ENCODE results near the gene SMAD2. TPM values are rescaled to one million over a fixed set of nuclear protein-coding genes. Genes with fewer than 3 reads are reported as not detected.
A peak's percentile ranks its signal among the peaks of the same experiment; 100 is the strongest.

The SMAD2 gene
- total RNA-seq, 1 donor from 2014 or later: 111 TPM

DNA sequence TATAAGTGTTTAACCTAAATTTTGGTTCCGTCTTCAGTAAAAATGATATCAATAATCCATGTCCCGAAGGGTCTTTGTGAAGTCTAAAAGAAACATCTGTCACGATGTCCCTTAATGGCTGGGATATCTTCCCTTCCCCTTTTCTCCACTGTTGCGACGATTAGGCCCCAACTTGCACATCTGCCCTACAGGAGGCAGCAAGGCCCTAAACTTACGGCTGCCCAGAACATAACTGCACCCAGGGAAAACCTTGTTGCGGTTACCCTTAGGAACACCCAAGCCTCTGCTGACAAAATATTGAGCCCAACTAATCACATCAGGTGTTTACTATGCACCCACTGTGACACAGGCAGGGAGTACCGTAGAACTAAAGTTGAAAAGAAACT, 1.3 kb upstream of the SMAD2 start:
- TF ChIP-seq, protein P1, sequence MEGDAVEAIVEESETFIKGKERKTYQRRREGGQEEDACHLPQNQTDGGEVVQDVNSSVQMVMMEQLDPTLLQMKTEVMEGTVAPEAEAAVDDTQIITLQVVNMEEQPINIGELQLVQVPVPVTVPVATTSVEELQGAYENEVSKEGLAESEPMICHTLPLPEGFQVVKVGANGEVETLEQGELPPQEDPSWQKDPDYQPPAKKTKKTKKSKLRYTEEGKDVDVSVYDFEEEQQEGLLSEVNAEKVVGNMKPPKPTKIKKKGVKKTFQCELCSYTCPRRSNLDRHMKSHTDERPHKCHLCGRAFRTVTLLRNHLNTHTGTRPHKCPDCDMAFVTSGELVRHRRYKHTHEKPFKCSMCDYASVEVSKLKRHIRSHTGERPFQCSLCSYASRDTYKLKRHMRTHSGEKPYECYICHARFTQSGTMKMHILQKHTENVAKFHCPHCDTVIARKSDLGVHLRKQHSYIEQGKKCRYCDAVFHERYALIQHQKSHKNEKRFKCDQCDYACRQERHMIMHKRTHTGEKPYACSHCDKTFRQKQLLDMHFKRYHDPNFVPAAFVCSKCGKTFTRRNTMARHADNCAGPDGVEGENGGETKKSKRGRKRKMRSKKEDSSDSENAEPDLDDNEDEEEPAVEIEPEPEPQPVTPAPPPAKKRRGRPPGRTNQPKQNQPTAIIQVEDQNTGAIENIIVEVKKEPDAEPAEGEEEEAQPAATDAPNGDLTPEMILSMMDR (conservative IDR thresholded peaks at IDR 0.05): peak; percentile 32
- H3K27me3 Mint-ChIP-seq: no peaks in the 10 kb centered on the region
- H3K27ac Mint-ChIP-seq: peak overlapping the region; percentile 96
- H3K9me3 Mint-ChIP-seq: peaks cover 3% of the 10 kb centered on the region
- H3K4me1 Mint-ChIP-seq (ENCODE audit: unreplicated experiment): peaks cover 28% of the 10 kb centered on the region
- H3K36me3 Mint-ChIP-seq: peaks cover 5% of the 10 kb centered on the region
- H3K4me3 Mint-ChIP-seq: peak overlapping the region; percentile 89
- no peak for DNase-seq (ENCODE audit: extremely low spot score, unreplicated experiment)

- peak; percentile 96 for DNase-seq (ENCODE audit: extremely low spot score, unreplicated experiment)
- H3K4me1 Mint-ChIP-seq (ENCODE audit: unreplicated experiment): peaks cover 33% of the 10 kb centered on the region
- TF ChIP-seq, protein P1 (conservative IDR thresholded peaks at IDR 0.05): no peak
- peaks cover 3% of the 10 kb centered on the region for H3K9me3 Mint-ChIP-seq
- peaks cover 5% of the 10 kb centered on the region for H3K36me3 Mint-ChIP-seq
- H3K27me3 Mint-ChIP-seq: no peaks in the 10 kb centered on the region
- H3K27ac Mint-ChIP-seq: peak overlapping the region; percentile 96
- H3K4me3 Mint-ChIP-seq: peak overlapping the region; percentile 89
Measured at GRCh38 chr18:47930931-47931717, 665 bp upstream of the SMAD2 start.

- DNase-seq (ENCODE audit: extremely low spot score, unreplicated experiment): no peak
Measured at GRCh38 chr18:47929681-47930198, 719 bp downstream of the SMAD2 start.

DNA sequence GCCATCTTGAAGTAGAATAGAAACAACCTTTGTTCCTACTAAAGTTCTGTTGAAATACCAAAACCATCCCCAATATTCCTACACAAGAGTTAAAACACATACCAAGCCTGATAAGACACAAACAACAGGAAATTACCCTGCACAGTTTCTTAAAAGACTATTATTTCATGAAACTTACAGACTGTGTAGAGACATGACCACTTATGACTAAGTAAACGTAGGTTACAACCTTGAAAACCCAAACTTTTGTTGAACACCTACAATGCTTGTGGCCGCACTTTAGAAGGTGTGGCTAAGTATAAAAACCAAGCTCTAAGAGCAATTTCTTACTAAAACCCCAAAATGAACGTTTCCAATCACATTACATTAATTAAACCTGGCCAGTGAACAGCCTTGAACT, 2.0 kb downstream of the SMAD2 start:
- Mint-ChIP-seq H3K4me1 (ENCODE audit: unreplicated experiment) (peaks cover 38% of the 10 kb centered on the region), H3K27me3 (no peaks in the 10 kb centered on the region)

More at GRCh38 chr18:47929681-47930198, 719 bp downstream of the SMAD2 start:
- TF ChIP-seq, protein P1 (conservative IDR thresholded peaks at IDR 0.05): no peak
- no peaks in the 10 kb centered on the region for H3K27me3 Mint-ChIP-seq
- peaks cover 43% of the 10 kb centered on the region for H3K4me1 Mint-ChIP-seq (ENCODE audit: unreplicated experiment)
- peak overlapping the region; percentile 98 for H3K27ac Mint-ChIP-seq
- peaks cover 5% of the 10 kb centered on the region for H3K36me3 Mint-ChIP-seq
- peaks cover 3% of the 10 kb centered on the region for H3K9me3 Mint-ChIP-seq
- peak overlapping the region; percentile 95 for H3K4me3 Mint-ChIP-seq

GRCh38 chr18:47926101-47926850, 4.2 kb downstream of the SMAD2 start:
- TF ChIP-seq, protein P1 (conservative IDR thresholded peaks at IDR 0.05): no peak
- peaks cover 43% of the 10 kb centered on the region for H3K4me1 Mint-ChIP-seq (ENCODE audit: unreplicated experiment)
- H3K27ac Mint-ChIP-seq: peak overlapping the region; percentile 2
- no peaks in the 10 kb centered on the region for H3K9me3 Mint-ChIP-seq
- no peak overlapping the region for H3K4me3 Mint-ChIP-seq
- no peaks in the 10 kb centered on the region for H3K27me3 Mint-ChIP-seq
- no peak for DNase-seq (ENCODE audit: extremely low spot score, unreplicated experiment)
- peaks cover 5% of the 10 kb centered on the region for H3K36me3 Mint-ChIP-seq

More for the DNA sequence above, 2.0 kb downstream of the SMAD2 start:
- peak overlapping the region; percentile 98 for H3K27ac Mint-ChIP-seq
- TF ChIP-seq, protein P1 (conservative IDR thresholded peaks at IDR 0.05): no peak
- no peak for DNase-seq (ENCODE audit: extremely low spot score, unreplicated experiment)
- H3K4me3 Mint-ChIP-seq: peak overlapping the region; percentile 89
- H3K9me3 Mint-ChIP-seq: peaks cover 3% of the 10 kb centered on the region
- H3K36me3 Mint-ChIP-seq: peaks cover 5% of the 10 kb centered on the region
